ENCODE measurements around the gene FAM156A.
"Not testable (repeated sequence)": the region's sequence is repeated elsewhere in the genome, so short reads cannot be mapped to it uniquely, and the experiment has no call there.

DNA sequence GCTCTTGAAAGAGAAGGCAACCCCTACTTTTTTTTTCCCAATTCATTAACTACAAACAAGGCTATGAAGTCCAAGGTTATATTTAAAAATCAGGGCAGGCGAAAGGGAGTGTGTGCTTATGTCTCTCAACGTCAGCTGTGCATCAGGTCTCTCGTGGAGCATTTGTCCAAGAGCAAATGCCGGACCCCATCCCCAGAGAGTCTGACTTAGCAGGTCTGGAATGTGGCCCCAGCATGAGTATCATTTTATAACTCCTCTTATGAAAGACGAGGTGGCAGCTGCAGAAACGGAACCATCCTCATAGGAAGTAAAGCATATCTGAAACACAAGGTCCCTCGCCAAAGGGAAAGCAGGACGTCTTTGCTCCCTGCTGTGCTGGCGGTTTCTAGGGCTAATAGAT is 44.6 kb downstream of the FAM156A start:
- TF ChIP-seq POLR2A, POLR2AphosphoS5 (IDR thresholded peaks at IDR 0.05): not testable (repeated sequence)
- TF ChIP-seq, protein P1, sequence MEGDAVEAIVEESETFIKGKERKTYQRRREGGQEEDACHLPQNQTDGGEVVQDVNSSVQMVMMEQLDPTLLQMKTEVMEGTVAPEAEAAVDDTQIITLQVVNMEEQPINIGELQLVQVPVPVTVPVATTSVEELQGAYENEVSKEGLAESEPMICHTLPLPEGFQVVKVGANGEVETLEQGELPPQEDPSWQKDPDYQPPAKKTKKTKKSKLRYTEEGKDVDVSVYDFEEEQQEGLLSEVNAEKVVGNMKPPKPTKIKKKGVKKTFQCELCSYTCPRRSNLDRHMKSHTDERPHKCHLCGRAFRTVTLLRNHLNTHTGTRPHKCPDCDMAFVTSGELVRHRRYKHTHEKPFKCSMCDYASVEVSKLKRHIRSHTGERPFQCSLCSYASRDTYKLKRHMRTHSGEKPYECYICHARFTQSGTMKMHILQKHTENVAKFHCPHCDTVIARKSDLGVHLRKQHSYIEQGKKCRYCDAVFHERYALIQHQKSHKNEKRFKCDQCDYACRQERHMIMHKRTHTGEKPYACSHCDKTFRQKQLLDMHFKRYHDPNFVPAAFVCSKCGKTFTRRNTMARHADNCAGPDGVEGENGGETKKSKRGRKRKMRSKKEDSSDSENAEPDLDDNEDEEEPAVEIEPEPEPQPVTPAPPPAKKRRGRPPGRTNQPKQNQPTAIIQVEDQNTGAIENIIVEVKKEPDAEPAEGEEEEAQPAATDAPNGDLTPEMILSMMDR (IDR thresholded peaks at IDR 0.05), result not testable (repeated sequence)
